NCI-H1436 (cell line): ENCODE data around the gene UBASH3B.

ENCODE experiments used
- DNase-seq: peaks from one replicate; lab custom pipeline; 2025; lab: John Stamatoyannopoulos, UW

UBASH3B gene

DNA sequence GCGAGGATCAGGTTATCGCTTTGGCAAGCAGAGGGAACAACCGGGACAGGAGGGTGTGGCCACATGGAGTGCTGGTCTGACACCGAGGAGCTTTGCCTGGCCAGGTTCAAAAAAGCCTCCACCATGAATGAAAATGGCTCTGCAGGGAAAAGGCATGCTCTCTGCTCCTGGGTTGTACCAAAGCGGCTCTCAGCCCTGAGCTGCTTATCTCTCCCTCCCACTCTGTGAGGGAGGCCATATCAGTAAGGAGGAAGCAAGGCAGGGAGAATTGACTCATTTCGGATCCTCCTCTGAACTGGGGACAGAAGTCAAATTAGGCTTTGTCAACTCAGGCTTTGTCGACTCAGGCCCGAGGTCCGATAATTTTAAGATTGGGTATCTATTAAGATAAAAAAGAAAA lies 99.9 kb downstream of the UBASH3B start:
- DNase-seq = no peak

DNA sequence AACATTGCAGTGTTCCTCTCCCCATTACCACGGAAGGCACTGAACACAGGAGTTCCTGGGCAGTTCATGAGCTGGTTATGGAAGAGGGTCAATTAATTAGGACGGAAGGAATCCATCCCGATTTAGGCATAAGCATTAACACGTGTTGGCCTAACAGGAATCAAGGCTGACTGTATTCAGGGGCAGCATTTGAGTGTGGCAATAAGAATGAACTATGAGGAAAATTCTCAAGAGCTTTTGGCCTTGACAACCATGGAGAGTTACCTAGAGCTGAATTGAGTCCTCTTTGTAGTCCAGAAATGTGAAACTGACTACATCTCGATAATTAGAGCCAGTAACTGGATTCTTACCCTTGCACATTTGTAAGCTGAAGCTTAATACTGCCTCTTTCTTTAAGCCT lies 100.4 kb downstream of the UBASH3B start:
- no peak for DNase-seq

DNA sequence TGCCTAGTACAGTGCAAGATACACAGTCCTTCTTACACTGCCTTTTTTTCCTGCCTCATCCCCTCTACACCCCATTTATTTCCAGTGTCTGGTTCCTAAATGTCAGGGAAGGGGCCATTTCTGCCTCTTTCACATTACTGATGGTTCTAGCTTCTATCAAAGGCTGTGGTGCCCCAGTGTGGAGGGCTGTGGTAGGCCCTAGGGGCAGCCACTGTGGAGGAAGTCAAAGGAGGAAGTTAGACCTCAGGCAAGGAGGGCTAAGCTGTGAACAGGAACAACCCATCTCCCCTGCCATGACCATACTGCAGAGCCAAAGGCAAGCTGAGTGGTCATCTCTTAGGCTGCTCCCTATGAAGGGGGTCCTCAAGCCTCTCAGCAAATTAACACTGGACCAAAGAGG lies 100.9 kb downstream of the UBASH3B start:
- DNase-seq = no peak

DNA sequence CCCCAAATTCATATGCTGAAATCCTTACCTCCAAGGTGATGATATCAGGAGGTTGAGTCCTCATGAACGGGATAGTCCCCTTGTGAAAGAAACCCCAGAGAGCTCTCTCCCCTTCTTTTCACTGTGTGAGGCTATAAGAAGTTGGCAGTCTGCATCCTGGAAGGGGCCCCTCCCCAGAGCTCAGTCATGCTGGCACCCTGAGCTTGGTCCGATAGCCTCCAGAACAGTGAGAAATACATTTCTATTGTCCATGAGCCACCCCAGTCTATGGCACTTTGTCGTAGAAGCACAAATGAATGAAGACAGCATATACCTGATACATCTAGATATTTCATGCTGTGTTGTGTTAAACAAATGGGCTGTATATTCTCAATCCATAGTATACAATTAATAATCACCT lies 101.7 kb downstream of the UBASH3B start:
- DNase-seq = no peak

DNA sequence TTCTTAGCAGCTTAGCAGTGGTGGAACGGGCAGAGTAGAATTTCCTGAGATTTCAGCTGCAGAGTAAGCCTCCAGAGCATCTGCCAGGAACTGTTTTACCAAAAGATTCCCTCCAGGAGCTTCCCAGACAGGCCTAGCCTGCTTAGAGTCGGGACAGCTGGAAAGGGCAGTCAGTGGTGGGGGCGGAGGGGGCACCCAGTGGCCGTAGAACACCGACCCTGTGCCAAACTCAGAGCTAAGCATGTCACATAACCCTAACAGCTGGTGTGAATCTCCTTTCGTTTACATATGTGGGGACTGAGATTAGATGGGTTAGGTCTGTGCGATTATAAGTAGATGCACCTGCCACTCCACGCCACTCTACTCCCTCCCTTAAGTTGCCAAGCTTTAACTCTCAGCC lies 102.8 kb downstream of the UBASH3B start:
- DNase-seq = no peak

DNA sequence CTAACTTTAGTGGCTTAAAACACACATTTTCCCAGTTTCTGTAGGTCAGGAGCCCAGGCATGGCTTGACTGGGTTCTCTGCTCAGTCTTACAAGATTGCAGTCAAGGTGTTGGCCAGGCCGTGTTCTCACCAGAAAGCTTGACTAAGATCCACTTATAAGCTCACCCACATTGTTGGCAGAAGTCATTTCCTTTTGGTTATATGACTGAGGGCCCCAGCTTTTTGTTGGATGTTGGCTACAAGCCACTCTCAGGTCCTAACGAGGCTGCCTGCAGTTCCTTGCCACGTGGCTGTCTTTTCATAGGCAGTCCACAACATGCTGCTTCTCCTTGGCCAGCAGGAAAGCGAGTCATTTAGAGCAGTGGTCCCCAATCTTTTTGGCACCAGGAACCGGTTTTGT lies 103.5 kb downstream of the UBASH3B start:
- DNase-seq = no peak

DNA sequence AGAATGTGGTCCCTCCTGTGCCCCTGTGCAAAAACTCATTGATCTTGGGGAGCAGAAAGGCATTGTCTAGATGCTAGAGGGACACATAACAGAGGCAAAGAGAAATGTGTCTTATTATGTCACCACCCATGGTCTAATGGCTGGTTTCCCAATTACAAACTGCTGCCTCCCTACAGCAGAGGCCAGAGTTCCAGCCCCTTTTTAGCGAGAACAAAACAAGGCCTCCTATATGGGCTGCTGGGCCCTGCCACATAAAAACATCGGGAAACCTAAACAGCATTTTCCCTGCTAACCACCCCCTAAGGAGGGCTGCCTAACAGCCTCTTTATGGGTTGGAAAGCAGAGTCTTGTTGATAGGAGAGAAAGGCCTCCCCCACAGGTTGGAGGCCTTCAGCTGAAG lies 107.6 kb downstream of the UBASH3B start:
- DNase-seq = no peak

DNA sequence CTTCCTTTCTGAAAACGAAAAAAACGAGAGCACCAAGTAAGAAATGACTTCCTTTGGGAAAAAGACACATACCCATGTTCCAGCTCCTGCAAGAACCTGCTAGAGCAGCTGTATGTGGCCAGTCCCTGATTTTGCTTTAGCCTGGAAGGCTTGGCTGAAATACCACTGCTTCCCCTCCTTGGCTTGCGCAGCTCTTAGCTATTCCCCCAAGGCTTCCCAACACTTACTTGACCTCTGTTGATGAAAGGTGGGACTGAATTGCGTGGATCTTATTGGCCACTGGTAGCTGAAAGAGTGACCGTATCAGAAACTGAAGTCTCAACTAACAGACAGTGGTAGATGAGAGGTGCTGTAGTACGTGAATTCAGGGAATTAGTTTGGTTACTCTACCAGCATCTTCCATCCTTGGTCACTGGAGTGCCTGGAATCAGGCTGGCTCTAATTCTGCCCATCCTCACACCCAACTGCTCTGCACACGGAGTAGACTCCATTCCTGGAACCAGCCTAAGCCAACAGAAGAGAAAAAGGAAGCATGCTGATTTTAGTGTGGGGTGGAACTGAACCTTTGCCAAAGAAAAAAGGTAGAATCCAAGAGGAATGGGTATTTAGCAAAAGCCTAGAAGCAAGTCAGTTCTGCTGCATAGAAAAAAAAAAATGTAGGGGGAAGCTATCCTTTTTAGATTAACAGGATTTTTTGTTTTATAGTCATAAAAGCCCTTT lies 109.0 kb downstream of the UBASH3B start:
- DNase-seq = no peak

DNA sequence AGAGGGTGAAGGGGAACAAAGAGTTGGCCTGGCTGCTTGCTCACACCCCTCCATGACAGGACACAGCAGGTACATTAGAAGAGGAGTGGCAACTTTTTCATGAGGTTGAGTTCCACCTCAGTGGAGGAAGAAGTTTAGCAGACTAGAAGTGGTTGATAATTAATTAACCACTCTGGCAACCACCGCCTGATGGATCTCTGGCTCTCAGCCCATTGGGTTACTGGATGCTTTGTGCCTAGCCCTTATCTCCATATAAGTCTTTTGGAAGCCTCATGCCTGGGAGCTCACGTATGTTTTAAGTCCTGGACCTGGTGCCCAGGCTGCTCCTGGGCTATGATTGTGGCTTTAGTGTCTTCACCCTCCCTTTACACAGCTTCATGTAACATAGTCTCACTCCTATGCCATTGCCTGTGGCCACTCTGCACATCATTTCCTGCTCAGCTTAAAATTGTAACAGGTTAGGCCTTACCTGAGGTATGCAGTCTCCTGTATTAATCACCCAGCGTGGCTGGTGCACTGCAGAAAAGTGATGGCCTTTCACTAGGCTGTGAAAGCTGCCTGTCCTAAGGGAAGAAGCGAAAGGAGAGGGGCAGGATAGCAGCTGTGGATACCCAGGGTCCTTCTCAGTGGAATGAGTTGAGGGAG lies 110.1 kb downstream of the UBASH3B start:
- no peak for DNase-seq

DNA sequence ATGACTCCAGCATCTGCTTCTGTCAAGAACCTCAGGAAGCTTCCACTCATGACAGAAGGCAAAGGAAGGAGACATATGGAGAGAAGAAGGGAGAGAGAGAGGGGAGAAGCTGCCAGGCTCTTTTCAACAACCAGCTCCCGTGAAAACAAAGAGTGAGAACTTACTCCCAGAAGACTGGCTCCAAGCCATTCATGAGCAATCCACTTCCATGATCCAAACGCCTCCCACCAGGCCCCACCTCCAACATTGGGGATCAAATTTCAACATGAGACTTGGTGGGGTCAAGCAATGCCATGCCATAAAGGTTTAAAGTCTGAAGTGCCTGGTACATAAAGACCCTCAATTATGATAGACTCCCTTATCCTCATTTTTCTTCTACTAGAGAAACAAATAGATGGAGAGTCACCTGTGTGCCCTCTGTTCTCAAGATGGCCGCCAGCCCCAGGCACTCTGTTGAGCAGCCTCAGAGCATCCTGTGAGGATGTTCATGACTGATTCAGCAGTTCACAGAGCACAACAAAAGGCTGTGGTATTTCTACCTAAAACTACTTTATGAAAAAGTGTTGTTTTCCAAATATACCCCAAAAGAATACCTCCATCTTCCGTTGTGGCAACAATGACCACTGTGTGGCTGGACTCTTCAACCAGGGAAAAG lies 113.7 kb downstream of the UBASH3B start:
- no peak for DNase-seq

DNA sequence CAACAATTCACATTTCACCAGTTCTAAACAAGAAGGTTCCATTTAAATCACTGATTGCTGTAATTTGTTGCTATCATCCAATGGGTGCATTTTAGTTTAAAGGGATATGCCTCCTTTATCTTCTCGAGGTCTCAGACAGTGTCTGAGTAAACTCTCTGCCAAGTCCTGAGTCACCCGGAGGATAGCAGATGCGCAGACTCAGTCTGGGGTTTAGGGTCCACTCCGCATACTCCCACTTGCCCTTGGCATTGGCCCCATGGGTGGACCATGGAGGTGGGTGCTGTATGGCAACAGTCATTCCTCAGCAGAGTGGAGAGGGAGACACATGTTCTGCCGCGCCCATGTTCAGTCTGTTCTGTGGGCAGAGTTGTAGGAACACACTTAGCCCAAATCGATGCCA lies 117.4 kb downstream of the UBASH3B start:
- DNase-seq = no peak

DNA sequence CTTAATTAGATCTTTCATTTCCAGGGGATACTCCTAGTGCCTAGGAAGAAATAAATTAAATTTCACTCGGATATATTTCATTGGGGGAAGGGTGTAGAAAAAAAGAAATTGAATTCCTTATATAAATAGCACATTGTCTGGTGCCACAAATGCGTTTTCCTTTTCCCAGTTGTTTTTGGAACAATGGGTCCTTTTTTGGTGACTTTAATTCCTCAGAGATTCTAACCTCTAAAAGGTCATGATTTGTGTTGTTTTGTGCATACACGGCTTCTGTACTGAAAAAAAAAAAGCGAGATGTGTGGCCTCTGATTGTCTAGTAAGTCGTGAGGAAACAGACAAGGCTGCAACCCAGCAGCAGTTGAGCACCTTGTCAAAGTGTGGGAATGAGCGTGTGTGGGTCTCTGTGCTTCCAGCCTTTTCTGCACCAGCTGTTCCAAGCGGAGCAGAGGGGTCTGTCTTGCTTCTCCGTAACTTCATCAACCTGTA lies 118.3 kb downstream of the UBASH3B start:
- DNase-seq = no peak

DNA sequence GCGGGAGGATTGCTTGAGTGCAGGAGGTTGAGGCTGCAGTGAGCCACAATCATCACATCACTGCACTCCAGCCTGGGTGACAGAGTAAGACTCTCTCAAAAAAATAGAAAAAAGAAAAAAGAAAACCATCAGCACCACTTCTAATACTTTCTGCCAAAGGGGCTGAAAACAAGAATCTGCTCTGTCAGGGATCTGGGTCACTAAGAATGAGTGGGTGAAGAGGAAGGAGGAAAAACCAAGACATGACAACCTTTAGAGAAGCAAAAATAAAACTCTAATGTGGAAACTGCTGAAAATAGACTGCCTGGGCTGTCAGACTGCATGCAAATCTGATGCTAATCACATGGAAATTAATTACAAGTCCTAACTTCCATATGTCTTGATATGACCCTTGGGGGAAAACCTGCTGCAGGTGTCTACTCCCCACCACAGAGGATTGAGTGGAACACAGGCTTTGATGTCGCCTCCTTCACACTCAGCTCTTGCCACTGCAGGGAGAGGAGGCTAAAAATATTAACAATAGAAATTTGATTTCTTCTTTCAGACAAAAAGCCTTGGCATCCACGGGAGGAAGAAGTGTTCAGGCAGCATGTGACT lies 120.3 kb downstream of the UBASH3B start:
- DNase-seq = no peak

DNA sequence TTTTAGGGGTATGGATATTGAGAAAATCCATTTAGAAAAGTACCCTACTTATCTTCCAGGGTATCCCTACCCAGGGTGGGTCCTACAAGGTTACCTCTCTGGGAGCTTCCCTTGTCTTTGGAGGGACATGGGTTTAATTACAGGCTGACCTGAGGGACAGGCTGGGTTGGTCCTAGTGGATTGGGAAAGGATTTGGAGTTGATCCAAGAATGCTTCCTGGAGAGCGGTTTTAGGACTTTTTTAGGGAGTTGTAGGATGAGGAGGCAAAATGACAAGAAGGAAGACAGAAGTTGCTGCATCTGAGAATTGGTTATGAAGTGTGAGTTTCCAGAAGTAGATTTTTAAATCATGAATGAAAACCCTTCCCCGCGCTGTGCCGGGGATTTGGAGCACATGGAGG lies 121.0 kb downstream of the UBASH3B start:
- DNase-seq = no peak

DNA sequence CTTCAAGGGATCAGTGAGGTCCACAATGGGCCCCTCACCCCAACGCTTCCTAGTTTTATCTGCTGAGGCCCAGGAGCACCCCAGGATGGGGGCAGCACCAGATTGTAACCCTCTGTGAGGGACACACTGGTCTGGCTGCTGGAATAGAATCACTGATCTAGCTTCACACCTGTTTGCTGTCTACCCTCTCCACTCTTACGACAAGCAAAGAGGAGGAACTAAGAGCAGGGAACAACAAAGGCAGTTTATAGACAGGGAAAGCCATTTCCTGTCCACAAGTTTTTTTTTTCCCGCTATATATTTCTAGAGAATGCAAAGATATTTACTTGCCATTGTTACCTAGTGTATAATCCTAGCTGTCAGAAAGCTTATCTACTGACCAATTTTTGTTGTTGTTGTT lies 121.8 kb downstream of the UBASH3B start:
- no peak for DNase-seq

DNA sequence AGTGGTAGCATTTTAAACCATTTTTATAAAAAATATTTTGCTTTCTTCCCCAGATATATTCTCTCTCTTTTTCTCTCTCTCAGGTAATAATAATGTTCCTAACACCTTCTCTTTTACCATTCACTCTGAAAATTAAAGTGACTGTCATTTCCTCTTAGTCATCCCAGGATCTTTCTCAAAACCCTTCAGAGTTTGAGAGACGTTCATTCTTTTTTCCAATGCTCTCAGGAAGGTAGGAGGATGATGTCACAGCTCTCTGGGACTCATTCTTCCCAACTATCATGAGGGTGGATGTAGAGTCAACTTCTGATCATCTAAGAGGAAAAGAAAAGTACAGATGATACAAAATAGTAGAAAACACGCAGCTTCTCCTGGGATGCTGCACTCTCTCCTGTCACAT lies 122.6 kb downstream of the UBASH3B start:
- no peak for DNase-seq

DNA sequence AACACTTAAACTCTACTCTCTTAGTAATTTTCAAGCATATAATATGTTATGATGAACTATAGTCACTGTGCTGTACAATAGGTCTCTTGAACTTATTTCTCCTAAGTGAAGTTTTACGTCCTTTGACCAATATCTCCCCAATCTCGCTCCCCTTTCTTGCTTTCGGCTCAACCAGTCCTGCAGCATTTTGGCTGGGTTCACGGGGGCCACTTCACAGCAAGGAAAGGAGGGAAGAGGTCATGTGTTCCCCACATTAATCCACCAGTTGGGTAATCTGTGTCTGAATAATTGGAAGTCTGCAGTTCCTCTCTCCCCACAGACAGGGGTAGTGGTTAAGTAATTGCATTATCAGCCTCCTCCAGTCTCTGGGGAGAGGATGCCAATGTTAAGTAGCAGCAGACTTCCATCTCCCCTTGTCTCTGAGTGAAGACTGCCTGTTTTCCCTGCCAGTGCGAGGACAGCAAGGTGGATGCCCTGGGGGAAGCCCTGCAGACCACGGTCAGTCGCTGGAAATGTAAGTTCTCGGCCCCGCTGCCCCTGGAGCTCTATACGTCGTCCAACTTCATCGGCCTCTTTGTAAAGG lies 123.6 kb downstream of the UBASH3B start:
- no peak for DNase-seq

DNA sequence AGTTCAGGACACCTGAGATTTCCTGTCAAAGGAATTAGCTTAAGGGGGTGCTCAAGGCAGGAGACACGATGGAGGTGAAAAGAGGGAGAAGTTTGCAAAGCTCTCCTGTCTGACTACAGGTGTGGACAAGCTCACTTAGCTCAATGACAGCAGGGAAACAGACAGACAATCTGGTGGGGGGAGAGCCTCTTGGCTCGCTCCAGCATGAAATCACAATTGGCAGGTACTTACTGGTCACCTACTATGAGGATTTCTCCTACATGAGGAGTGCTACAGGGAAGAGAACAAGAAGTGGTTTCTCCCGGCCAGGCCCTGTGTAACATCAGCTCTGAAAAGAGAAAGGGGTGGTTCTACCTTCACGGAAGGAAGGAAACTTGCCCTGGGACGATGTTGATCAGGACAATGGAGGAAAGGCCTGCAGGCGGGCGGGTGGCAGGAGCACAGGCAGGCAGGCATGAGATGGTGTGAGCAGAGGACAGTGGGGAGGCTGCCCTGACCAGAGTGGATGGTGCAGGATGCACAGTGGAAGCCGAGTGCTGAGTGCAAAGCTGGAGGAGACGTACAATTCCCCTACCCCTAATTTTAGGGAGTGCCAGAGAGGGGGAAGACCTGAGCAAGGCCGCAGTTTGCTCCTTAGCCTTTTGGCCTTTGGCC lies 124.9 kb downstream of the UBASH3B start:
- DNase-seq = no peak

DNA sequence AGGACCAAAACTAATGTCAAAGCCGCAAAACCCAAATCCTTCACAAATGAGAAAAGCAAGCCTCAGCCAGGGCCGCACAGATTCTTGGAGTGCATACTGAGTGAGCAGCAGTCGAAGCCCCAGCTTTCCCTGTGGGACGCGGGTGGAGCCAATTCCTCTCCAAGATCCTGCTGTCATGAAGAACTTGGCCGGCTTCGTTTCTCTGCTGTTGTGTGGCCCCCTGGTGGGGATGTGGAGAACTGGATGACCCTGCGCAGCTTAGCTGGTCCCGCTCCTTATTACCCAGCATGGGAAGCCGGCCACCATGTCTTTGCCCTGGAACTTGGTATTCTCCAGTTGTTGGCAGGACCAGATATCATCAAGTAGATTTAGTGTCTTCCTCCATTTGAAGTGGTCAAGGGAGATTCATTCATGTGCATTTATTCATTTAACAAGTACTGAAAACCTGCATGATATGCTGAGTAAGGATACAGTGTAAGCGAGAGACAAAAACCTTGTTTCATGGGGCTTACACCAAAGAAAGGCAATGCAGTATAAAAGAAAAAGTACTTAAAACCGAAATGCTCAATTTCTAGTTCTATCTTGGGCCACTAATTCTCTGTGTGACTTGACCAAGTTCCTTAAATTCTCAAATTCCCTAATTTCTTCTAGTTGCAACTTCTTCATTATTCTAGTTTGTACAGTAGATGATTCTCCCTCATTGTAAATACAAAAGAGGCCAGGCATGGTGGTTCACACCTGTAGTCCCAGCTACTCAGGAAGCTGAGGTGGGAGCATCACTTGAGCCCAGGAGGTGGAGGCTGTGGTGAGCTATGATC lies 126.1 kb downstream of the UBASH3B start:
- peak; percentile 29 for DNase-seq

DNA sequence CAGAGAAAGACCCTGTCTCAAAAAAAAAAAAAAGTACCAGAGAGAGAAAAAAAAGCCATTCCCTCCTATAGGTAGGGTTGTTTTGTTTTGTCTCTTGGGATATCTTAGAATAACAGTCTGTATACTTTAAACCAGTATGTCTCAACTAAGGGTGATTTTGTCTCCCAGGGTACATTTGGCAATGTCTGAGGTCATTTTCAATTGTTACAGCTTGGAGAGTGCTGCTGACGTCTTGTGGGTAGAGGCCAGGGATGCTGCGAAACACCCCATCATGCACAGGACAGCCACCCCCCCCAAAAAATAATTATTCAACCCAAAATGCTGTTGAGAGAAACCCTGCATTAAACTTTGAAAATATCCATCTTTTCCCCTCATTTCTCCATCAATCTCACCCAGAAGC lies 126.7 kb downstream of the UBASH3B start:
- no peak for DNase-seq

DNA sequence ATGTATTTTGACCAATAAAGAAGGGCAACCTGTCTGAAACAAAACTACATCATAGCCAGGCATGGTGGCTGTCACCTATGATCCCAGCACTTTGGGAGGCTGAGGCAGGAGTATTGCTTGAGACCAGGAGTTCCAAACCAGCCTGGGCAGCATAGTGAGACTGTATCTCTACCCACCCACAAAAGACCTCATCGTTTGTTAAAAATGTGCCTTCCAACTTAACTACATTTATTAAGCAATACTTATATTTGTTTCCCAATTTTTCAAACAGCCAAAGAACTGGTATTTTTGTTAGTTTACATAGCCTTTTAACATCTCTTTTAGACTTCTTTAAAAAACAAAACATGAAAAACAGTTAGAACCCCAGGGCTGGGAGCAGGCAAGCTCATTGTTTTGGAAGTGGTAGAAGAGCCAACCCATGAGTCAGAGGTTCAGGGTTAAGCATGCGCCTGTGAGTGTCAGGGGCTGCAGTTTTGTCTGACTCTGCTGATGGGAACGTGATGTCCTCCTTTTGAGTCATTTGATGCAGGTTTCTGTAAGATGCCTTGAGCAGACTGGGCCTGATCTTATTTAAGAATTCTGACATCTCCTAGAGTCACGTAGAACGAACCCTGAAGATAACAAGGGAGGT lies 128.9 kb downstream of the UBASH3B start:
- DNase-seq = no peak
